Coronary artery (tissue), 2 donors: ENCODE data around the gene FCMR.
"Not testable (repeated sequence)": the region's sequence is repeated elsewhere in the genome, so short reads cannot be mapped to it uniquely, and the experiment has no call there.

Experiments used
- DNase-seq: peaks from one replicate; pipeline ENCODE4 v3.0.0-alpha.2; 2017; ENCODE audit warnings: low spot score
- H3K27ac ChIP-seq, 2 donors: fragments of 200-600 bp; sonication (generic); one replicate each; pipeline ENCODE4 v1.5.1; 2016 to 2019
- H3K4me3 ChIP-seq: fragments of 200-600 bp; sonication (generic); 2 replicates; pipeline ENCODE4 v1.5.1; 2016; ENCODE audit warnings: mild to moderate bottlenecking, moderate library complexity
- TF ChIP-seq, protein P1 (sequence below): fragments of 200-600 bp; sonication (generic); IDR thresholded peaks from one replicate; pipeline ENCODE4 v1.5.1; 2019; ENCODE audit warnings: antibody characterized with exemption

The FCMR gene

DNA sequence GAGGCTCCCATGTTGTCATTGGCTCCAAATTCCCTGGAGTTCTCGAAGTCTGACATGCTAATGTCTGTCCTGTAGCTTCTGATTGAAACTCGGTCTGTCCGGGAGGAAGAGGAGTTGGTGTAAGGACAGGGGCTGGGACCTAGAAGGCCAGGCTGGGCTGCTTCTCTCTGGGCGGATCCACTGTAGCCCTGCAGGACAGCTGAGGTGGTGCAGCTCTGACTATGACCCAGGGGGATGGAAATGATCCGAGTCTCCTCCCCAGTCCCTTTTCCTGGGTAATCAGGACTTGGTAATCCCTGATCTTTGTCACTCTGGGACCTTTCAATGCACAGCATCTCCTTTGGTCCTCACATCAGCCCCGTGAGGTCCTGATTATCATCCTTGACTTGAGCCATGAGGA, 10.0 kb upstream of the FCMR start:
- TF ChIP-seq, protein P1, sequence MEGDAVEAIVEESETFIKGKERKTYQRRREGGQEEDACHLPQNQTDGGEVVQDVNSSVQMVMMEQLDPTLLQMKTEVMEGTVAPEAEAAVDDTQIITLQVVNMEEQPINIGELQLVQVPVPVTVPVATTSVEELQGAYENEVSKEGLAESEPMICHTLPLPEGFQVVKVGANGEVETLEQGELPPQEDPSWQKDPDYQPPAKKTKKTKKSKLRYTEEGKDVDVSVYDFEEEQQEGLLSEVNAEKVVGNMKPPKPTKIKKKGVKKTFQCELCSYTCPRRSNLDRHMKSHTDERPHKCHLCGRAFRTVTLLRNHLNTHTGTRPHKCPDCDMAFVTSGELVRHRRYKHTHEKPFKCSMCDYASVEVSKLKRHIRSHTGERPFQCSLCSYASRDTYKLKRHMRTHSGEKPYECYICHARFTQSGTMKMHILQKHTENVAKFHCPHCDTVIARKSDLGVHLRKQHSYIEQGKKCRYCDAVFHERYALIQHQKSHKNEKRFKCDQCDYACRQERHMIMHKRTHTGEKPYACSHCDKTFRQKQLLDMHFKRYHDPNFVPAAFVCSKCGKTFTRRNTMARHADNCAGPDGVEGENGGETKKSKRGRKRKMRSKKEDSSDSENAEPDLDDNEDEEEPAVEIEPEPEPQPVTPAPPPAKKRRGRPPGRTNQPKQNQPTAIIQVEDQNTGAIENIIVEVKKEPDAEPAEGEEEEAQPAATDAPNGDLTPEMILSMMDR: no peak
- no peak overlapping the region for H3K27ac ChIP-seq
- no peak for DNase-seq
- H3K4me3 ChIP-seq: no peak overlapping the region

DNA sequence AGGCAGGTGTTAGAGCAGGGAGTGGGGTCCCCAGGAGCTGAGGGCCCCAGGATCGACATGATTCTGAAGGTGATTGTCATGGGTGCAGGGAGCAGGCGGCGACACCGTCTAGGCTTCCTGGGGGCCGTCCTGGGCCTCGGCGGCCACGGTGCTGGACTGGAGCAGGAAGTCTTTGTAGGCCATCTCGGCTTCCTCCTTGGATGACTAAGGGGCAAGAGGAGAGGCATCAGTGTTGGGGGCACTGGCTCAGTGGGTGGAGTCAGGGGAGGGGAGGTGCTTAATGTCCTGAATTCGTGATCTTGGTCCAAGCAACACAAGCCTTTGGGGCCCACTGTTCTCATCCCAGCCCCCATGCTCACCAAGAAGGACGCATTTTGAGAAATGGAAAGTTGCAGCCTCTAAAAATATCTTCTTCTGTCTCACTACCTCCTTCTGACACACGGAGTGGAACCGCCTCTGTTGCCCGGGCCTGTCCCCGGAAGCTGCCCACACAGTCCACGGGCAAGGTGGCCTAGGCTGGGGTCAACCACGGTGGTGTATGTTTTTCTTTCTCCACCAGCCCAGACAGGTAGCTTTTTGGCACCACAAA, 8.6 kb upstream of the FCMR start:
- Histone ChIP-seq H3K27ac (no peak overlapping the region), H3K4me3 (no peak overlapping the region)
- TF ChIP-seq, protein P1: no peak
- DNase-seq: no peak

DNA sequence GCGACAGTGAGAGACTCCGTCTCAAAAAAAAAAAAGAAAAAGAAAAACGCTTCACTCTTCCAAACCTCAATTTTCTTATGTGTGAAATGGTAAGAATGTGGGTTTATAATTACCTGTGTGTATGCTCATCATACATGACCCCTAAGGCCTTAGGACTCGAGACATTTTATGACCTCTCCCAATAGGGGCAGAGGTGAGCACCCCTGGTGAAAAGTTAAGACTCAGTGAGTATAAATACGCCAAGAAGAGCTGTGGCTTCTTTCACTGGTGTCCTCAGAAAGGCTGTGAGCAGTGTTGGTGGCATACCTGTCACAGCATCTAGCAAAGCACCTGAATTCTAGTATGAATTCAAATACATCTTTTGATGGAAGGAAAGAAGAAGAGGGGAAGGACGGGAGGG, 7.8 kb upstream of the FCMR start:
- H3K4me3 ChIP-seq: no peak overlapping the region
- TF ChIP-seq, protein P1: no peak
- no peak overlapping the region for H3K27ac ChIP-seq
- no peak for DNase-seq

DNA sequence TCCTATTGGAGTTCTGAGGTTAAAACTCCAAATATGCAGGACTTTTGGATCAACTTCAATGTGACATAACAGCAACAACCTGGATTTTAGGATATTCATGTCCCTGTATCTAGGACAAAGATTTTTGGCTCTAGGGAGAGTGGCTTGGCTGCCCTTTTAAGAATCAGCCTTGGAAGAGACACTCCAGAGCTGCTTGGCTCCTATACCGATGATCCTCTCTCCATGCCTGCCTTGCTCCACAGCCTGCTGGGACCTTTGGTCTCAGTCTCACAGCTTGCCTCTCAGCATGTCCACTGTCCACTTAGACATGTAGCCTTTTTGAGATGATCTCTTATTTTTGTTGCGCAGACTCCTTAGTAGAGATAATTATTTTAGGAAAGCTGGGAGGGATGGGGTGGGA, 4.5 kb upstream of the FCMR start:
- Histone ChIP-seq H3K27ac (no peak overlapping the region), H3K4me3 (no peak overlapping the region)
- TF ChIP-seq, protein P1: no peak
- DNase-seq: no peak

DNA sequence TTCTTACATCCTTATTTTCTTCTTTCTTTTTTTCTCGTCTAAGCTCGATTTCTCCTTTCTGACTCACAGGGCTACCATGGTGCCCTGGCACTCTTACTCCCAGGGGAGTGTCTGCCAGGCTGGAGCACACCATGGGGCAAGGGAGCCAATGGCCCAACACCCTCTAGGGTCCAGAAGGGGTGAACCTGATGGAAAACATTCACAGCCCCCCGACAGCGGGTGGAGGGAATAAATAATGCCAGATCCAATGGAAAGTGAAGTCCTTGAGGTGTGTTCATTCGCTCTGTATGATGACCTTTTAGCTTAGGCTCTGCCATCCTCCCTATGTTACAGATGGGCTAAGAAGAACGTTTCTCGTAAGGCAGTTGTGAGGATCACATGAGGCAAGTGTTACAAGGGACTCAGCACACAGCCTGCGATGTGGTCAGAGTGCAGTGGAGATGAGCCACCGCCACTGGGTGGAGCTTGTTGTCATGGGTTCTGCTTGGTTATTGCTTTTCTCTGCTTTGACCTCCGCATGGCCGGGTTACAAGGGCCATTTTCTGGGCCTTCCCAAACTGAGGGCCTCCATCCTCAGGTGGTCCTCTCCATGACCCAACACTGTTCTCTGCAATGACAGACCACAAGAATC, 3.5 kb upstream of the FCMR start:
- TF ChIP-seq, protein P1: no peak
- no peak for DNase-seq

DNA sequence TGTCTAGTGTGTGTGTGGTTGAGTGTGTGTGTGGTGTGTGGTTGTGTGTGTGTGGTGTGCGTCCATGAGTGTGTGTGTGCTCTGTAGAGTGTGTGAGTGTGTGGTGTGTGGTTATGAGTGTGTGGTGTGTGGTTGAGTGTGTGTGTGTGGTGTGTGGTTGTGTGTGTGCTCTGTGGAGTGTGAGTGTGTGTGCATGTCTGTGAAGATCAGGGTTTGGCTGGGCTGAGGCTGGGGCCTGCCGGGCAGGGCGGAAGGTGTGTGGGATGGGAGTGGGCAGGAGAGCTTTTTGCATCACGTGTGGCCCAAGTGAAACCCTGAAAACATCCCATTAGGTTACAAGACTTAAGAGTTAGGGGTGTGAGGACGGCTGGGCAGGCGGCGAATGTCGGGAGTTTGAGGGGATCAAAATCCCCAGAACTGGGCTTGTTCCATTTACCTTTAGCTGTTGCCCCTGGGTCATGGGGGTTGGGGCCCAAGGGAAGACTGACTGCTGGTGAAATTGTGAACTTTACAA, 2.9 kb upstream of the FCMR start:
- H3K4me3 ChIP-seq: no peak overlapping the region
- H3K27ac ChIP-seq: no peak overlapping the region
- no peak for DNase-seq
- TF ChIP-seq, protein P1: no peak

More for the DNA sequence above, 3.5 kb upstream of the FCMR start:
- Histone ChIP-seq H3K4me3 (no peak overlapping the region), H3K27ac (no peak overlapping the region)

DNA sequence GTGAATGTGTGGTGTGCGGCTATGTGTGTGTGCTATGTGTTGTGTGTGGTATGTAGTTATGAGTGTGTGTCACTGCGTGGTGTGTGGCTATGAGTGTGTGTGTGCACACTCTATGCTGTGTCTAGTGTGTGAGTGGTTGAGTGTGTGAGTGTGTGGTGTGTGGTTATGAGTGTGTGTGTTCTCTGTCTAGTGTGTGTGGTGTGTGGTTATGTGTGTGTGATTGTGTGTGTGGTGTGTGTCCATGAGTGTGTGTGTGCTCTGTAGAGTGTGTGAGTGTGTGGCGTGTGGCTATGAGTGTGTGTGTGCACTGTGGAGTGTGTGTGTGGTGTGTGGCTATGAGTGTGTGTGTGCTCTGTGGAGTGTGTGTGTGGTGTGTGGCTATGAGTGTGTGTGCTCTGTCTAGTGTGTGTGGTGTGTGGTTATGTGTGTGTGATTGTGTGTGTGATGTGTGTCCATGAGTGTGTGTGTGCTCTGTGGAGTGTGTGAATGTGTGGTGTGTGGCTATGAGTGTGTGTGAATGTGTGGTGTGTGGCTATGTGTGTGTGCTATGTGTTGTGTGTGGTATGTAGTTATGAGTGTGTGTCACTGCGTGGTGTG, 2.3 kb upstream of the FCMR start:
- H3K27ac ChIP-seq, DNase-seq, H3K4me3 ChIP-seq: not testable (repeated sequence)
